ENCODE measurements around the gene BBS7. TPM values are rescaled to one million over a fixed set of nuclear protein-coding genes. Genes with fewer than 3 reads are reported as not detected.

BBS7 gene
- total and polyA plus RNA-seq, 9 of the 15 experiments (the other 6 are each of a cell fraction or from before 2014, with no cell fraction given): 13.4 to 25.8 (median 16.4) TPM

DNA sequence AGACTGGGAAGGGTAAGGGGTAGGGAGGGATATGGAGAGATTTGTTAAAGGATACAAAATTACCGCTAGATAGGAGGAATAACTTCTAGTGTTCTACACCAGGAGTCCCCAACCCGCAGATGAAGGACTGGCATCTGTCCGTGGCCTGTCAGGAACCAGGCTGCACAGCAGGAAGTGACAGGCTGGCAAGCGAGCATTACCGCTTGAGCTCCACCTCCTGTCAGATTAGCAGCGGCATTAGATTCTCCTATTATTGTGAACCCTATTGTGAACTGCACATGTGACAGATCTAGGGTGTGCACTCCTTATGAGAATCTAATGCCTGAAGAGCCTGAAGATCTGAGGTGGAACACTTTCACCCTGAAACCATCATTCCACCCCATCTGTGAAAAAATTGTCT is 27.9 kb upstream of the BBS7 start:
- DNase-seq (ENCODE audit: extremely low read depth in 1 of 4, low spot score in 3 of 4) (peak in 1 of 4 experiments; percentile 6), ATAC-seq (peak; percentile 63), FAIRE-seq (no peak)
- H3K9ac ChIP-seq (ENCODE audit: insufficient read depth in 1 of 2, low read depth in 2 of 2, low read length in 2 of 2): no peak overlapping the region
- H2AFZ ChIP-seq (ENCODE audit: low read depth, low read length): peak overlapping the region; percentile 62
- H3K4me2 ChIP-seq (ENCODE audit: insufficient read depth, low read length): peak overlapping the region; percentile 25; the same call in 1 of the 2 replicates
- no peaks in the 10 kb centered on the region for H4K20me1 ChIP-seq (replicated peaks; ENCODE audit: control insufficient read depth, insufficient read depth, low read length)
- intact Hi-C loops (cut with micrococcal nuclease) (no loop called here), in situ Hi-C loops (cut with MboI) (loop anchor here (10.0 kb wide), 1 partner anchor 677 kb away; no protein-coding TSS in a partner anchor)
- no peak overlapping the region for H3K4me3 ChIP-seq
- ChIA-PET POLR2A (no interaction called here), CTCF (ENCODE audit: low intra/inter-chr PET ratio) (no interaction called here)
- peaks cover 0 to 4% of the 10 kb centered on the region in 2 experiments; a peak in 2 of 5 replicates for H3K27me3 ChIP-seq (ENCODE audit: control insufficient read depth in 2 of 2, insufficient read depth in 2 of 2, low read length in 2 of 2)
- H3K9me3 ChIP-seq (replicated peaks; ENCODE audit: control insufficient read depth, insufficient read depth, low read depth, low read length): no peaks in the 10 kb centered on the region
- H3K4me1 ChIP-seq (replicated peaks in 1 of 2; ENCODE audit: control insufficient read depth in 2 of 2, insufficient read depth in 2 of 2, low read length in 2 of 2): no peaks in the 10 kb centered on the region
- no peaks in the 10 kb centered on the region for H3K79me2 ChIP-seq (ENCODE audit: control insufficient read depth, insufficient read depth, low read length)
- TF ChIP-seq CBX1 (IDR thresholded peaks at IDR 0.05; ENCODE audit: low read depth) (no peak), SP1 (CRISPR knock-in tag; IDR thresholded peaks at IDR 0.05) (no peak), ELF1 (tag; IDR thresholded peaks at IDR 0.05) (0 out of 2 replicates have a peak, but pooled peaks have one; percentile 20), CBFA2T2 (conservative IDR thresholded peaks at IDR 0.05) (no peak)
- TF ChIP-seq, protein P1, sequence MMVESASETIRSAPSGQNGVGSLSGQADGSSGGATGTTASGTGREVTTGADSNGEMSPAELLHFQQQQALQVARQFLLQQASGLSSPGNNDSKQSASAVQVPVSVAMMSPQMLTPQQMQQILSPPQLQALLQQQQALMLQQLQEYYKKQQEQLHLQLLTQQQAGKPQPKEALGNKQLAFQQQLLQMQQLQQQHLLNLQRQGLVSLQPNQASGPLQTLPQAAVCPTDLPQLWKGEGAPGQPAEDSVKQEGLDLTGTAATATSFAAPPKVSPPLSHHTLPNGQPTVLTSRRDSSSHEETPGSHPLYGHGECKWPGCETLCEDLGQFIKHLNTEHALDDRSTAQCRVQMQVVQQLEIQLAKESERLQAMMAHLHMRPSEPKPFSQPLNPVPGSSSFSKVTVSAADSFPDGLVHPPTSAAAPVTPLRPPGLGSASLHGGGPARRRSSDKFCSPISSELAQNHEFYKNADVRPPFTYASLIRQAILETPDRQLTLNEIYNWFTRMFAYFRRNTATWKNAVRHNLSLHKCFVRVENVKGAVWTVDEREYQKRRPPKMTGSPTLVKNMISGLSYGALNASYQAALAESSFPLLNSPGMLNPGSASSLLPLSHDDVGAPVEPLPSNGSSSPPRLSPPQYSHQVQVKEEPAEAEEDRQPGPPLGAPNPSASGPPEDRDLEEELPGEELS (CRISPR knock-in tag; IDR thresholded peaks at IDR 0.05; ENCODE audit: borderline replicate concordance): no peak
- WGBS (ENCODE audit: insufficient coverage, low coverage, missing lambda C conversion rate): under 1% methylated on average over 6 of the region's 6 CpGs
- no peaks in the 10 kb centered on the region for H3K36me3 ChIP-seq (ENCODE audit: control insufficient read depth, insufficient read depth, low read length)
- BruUV-seq (replicated peaks): no TSS peak
- no peaks in the 10 kb centered on the region for H3K9me1 ChIP-seq (ENCODE audit: control insufficient read depth, insufficient read depth, low read length)
- no peak overlapping the region for H3K27ac ChIP-seq (ENCODE audit: extremely low read depth, low read depth, low read length)
